Right forelimb (tissue), 1 donor: ENCODE measurements around the gene SMAD6.

ENCODE experiments used
- DNase-seq: peaks from one replicate; pipeline ENCODE4 v3.0.0-alpha.2; 2018

SMAD6 gene

DNA sequence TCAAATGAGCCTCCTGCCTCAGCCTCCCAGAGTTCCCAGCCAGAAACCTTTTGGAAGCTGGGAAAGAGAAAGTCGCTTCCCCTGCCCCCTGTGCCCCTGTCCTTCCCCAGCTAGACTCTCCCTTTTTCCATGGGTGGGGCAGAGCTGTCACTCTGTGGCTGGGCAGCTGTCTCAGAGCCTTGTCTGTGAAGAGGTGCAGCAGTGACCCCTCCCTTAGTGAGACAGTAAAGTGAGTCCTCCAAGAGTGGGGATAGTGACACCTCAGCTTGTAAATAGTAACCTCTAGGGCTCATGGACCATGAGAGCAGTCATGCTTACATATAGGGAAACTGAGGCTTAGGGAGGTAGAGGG lies 76.3 kb downstream of the SMAD6 start:
- no peak for DNase-seq

GRCh38 chr15:66778716-66779115 lies 76.7 kb downstream of the SMAD6 start:
- DNase-seq = no peak

DNA sequence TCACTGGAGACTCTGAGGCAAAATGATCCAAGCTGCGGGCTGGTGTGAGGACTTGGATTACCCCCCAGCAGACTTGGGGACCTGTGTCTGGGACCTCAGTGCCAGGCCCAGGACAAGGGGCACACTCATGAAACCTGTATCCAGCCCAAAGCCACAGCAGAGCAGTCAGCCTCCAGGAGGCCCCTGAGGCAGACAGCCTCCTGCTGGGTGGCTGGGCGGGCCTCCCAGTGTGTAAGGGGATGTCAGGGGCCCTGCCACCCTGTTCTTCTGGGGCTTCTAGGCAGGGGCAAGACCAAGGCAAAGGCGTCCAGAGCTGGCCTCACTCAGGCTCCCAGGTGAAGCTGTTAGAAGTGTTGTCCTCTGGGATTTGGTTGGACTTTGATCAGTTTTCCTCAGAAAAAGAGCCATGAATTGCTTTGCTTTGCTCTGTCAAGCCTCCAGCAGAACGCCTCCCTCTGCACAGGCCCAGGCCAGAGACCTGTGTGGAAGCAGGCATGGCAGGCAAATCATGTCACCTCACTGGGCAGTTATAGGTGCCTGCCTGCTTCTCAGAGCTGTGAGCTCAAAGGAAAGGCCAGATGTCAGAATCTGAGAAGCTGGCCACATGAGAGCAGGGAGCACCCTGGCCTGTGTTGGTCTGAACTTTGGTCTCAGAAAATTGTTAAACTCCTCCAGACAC lies 77.4 kb downstream of the SMAD6 start:
- no peak for DNase-seq

DNA sequence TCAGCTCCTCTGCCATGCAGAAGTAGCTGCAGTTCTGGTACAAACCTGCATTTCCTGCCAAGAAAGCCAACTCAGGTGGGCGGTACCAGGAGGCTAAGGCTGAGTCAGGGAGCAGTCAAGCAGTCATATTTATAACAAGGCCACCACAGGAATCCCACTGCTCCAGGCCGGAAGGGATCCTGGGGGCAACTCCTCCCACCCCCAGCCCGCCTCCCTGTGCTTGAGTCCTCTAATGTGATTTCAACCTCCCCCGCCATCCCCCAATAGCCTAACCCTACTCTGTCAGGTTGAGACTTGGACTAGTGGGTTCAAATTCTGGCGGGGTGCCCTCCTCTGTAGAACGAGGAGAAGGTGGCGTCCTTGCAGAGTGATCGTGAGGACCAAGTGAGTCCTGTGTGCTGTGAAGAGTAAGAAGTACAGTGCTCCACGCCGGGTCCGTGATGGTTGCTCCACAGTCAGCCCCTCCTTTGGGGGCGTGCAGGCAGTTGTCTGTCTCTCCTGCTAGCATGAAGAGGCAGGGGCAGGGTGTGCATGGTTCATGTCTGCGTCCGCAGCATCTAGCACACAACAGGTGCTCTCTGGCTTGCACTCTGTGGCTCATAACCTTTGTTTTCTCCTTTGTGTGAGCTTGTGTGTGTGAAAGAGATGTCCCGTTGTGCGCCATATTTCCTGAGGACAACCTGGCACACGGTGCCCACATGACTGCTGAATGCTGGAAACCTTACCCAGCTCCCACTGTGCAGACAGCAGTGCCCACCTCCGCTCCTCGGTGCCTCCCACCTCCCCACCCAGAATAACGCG lies 78.3 kb downstream of the SMAD6 start:
- no peak for DNase-seq

- DNase-seq = no peak
These were observed 79.1 kb downstream of the SMAD6 start for GRCh38 chr15:66780973-66781718.

GRCh38 chr15:66782785-66783184 lies 80.7 kb downstream of the SMAD6 start:
- no peak for DNase-seq

GRCh38 chr15:66783314-66783713 lies 81.3 kb downstream of the SMAD6 start:
- no peak for DNase-seq

- no peak for DNase-seq
These were observed 81.7 kb downstream of the SMAD6 start for GRCh38 chr15:66783725-66784124.

DNA sequence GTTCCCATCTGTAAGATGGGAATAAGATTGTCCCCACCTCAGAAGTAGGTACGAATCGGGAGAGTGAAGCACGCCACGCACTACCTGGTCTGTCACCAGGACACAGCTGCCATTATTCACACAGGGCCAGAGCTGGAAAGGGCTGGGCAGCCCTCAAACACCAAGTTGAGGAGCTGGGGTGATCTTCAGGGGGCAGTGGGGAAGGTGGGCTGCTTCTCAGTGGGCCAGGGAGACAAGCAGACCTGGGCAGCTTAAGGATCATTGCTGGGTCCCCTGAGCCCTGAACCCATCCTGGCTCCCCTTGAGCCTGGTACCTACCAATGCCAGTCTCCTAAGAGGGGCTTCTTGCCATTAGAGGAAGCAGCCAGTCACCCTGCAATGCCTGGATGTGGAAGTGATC lies 82.1 kb downstream of the SMAD6 start:
- no peak for DNase-seq

DNA sequence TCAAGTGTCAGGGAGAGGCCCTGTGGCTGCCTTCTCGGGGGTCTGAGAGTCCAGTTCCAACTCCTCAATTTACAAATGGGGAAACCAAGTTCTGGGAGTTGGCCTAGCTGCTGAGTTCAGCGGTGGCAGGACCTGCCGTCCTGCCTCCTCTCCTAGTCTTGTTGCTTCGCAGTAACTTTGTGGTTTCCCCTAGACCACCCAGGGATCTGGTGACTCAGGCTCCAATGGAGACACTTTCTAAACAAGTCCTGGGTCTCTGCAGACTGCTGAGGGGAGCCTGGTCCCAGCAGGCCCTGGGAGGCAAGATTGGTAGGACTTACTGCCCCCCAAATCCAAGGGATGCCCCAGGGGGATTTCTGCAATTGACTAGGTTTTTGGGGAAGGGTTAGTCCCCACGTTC lies 83.6 kb downstream of the SMAD6 start:
- no peak for DNase-seq

GRCh38 chr15:66786222-66786621 lies 84.2 kb downstream of the SMAD6 start:
- DNase-seq = no peak

DNA sequence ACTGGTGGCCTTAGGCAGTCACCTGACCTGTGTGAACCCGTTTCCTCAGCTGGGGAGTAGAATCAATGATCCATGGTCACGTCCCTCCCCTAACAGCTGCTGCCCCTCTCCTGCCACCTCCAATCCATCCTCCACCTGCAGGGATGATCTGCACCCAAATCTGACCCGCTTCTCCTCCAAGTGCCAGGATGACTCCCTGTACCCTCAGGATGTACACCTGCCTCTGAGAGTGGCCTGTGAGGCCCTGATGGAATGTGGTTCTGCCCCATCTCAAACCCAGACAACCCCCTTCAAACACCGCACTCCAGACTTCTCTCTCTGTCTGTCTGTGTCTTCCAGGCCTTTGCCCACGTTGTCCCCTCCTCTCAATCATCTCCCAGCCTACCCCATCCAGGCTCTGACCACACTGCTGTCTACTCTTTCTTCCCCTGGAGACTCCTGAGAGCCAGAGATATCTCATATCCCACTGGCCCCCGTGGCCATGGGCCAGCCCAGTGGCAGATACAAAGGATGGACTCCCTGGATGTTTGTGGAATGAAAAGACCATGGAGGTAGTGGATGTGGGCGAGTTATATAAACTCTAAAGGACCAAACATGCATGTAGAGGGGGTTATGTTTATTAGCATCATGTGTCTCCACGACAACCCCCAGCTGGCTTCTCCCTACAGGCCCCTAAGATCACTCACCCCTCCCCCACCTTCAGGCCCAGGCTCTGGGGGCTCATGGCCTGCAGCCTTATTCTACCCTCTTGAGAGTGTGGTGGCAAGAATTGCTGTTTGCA lies 84.9 kb downstream of the SMAD6 start:
- DNase-seq = no peak

GRCh38 chr15:66787489-66787871 lies 85.4 kb downstream of the SMAD6 start:
- DNase-seq = no peak

DNA sequence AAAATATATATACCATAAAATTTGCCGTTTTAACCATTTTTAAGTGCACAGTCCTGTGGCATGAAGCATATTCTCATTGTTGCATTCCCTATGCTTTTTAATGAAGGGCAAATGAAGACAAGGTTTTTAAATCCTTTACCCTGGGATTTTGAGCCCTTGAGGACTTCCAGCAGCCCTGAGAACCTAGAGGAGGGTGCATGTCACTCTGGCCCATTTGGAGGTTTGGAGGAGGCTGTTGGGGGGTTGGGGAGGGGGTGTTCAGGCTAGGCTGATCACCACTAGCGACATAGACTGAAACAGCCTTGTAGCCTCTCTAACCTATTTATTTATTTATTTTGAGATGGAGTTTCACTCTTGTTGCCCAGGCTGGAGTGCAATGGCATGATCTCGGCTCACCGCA lies 86.0 kb downstream of the SMAD6 start:
- DNase-seq = no peak

DNA sequence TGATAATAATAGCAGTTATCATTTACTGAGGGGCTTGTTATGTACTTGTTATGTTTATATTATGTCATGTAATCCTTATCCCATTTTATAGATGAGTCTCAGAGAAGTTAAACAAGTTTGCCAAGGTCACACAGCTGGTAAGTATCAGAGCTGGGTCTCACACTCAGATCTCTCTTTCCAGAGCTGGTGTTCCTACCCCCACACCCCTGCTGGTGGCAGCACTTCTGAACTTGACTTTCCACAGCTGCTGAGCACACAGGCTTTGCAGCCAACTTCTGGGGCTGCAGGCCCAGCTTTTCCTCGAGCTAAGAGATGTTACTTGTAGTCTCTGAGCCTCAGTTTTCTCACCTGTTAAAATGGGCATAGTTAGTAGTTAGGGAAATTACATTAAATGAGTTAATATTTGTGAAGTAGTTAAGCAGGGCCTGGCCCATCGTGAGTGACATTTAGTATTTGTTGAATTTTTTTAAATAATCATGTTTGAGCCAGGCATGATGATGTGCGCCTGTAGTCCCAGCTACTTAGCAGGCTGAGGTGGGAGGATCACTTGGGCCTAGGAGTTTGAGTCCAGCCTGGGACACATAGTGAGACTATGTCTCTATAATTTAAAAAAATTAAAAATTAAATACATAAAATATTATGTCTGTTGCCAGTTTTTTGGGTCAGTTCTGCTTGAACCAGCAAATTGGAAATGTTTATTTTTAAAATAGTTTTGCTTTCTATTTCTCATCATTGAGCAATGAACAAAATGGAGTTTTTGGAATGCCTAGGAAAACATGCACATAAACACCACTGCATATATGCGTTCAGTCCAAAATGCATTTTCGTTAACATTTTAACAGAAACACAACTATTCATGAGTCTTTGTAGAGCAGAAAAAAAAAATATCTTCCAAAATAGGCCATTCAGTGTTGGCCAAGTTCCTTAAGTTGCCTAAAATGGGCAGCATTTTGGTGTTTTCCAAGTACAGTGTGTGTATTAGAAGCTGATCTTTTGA lies 87.3 kb downstream of the SMAD6 start:
- peak; percentile 70 for DNase-seq

GRCh38 chr15:66795851-66796250 lies 93.8 kb downstream of the SMAD6 start:
- no peak for DNase-seq

GRCh38 chr15:66796343-66796742 lies 94.3 kb downstream of the SMAD6 start:
- DNase-seq = no peak

DNA sequence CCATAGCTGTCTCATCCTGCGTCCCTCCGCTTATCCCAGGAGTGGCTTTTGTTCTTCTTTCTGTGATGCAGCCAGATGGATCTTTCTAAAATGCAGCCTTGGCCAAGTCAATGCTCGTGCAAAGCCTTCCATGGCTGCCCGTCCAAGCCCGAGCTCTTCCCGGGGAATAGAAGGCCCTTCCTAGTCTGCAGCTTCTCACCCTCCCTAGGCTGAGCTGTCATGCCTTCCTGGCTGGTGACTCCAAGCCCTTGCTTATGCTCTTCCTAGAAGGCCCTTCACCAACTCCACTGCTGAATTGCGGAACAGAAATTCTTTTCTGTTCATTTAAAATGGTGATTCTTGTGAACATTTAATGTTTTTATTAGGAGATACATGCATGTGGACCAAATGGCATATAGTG lies 95.9 kb downstream of the SMAD6 start:
- no peak for DNase-seq

- DNase-seq = no peak
These were observed 96.5 kb downstream of the SMAD6 start for GRCh38 chr15:66798426-66799061.

- DNase-seq = no peak
These were observed 97.2 kb downstream of the SMAD6 start for GRCh38 chr15:66799242-66799641.

DNA sequence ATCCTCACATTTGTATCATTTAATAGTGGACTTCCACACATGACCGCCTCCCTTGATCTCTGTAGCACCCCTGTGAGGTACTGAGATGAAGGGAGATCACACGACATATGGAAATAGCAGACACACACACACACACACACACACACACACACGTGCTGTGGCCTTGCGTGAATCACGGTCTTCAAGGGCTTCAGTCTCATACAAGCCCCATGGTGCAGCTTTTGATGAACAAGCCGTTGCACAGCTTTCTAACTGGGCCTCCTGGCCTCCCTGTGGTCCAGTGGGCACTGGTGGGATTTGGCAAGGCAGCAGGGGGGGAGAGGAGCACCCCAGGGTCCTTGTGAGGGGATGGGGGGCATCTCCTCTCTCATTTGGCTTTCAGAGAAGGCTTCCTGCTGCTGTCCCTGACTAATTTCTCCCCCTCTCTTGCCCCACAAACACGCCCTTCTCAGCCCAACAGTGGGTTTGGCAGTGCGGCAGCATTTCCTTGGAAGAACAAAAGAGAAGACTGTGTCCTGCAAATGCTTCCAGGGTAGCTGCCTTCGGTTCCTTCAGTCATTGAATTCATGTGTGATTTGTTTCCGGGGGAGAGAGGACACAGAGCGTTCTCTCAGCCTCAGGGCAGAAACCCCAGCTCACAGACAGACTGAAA lies 98.7 kb downstream of the SMAD6 start:
- no peak for DNase-seq
